ENCODE results near the gene DGUOK.

The DGUOK gene

DNA sequence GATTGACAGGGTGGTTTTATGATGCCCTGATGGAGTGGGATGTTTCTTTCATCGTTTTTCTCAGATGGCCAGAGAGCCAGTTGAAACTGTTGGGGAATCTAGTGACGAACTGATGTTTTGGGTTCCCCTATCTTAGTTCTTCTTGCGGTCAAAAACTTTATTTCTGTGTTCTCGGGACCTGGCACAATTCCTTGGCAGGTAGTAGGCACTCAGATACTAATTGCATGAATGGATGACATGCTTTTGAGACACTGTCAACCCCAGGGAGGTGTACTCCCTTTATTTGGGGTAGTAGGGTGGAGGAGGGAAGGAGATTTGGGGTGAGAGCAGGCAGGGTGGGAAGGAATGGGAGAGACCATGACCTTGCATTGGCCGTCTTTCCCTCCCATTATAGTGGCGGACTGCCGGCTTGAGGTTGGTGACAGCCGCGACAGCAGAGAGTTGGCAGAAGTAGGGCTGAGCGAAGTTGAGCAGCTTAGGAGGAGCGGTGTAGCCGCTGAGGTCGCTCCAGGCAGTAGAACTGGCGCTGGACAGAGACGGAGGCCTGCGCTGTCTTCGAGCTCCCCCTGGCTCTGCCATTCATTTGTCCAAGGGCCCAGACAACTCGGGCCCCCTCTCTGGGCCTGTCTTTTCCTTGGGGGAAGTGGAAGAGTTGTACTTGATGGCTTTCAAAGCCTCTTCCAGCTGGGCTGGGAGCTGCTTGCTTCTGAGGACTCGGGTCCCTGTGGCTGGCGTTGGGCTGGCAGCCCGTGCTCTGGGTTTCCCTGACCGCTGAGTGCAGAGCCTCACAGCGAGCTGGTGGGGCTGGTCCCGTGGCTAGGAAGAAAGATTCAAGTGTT lies 60.6 kb downstream of the DGUOK start:
- DNase-seq = peak; percentile 63
- CTCF ChIA-PET = interaction anchor here (0.6 to 3.2 kb wide), 21 partner anchors 10 to 165 kb away, joined by 3 to 50 read pairs (median 5); partner anchors contain the start of genes BOLA3 and STAMBP
- Mint-ChIP-seq H3K27me3 (peaks cover 19% of the 10 kb centered on the region), H3K4me1 (peaks cover 68% of the 10 kb centered on the region), H3K36me3 (peaks cover 58% of the 10 kb centered on the region), H3K4me3 (peak overlapping the region; percentile 77), H3K27ac (peak overlapping the region; percentile 34), H3K9me3 (peaks cover 13% of the 10 kb centered on the region)

DNA sequence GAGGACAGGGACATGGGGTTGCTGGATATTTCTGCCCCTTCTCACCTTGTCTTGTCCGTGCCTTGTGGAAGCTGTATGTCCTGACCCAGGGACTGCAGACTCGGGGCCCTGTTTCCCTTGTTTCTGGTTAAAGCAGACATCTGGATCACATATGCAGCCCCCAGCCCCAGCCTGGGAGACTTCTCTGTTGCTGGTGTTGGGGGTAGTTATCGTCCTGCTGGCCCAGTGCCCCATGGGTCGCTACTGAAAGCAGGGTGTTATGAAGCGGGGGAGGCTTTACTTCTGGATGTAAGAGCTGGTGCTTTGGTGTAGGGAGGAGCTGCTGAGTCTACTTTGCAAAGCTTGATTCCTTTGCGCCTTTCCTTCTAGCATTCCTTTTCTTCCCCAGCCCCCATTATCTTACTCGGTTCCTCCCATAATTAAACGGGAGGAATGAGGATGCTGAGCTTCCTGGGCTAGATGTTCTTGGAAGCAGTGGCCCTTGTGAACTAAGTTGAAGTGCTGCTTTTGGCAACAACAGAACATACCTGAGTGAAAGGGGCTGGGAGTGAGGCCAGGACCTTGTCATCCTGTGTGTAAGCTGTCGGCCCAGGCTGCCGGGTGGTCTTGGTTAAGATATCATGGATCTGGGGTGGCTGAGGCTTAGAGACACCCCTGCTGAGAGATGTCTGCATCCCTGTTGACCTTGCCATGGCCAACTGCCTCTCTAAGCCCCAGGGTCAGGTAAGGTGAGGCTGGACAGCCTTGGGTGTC lies 61.4 kb downstream of the DGUOK start:
- Mint-ChIP-seq H3K27me3 (peaks cover 15% of the 10 kb centered on the region), H3K9me3 (peaks cover 13% of the 10 kb centered on the region), H3K27ac (no peak overlapping the region), H3K4me3 (peak overlapping the region; percentile 77), H3K4me1 (peaks cover 67% of the 10 kb centered on the region), H3K36me3 (peaks cover 64% of the 10 kb centered on the region)
- DNase-seq = no peak
- CTCF ChIA-PET = interaction anchor here (0.6 to 3.2 kb wide), 19 partner anchors 9 to 165 kb away, joined by 3 to 50 read pairs (median 6); partner anchors contain the start of genes BOLA3 and STAMBP

DNA sequence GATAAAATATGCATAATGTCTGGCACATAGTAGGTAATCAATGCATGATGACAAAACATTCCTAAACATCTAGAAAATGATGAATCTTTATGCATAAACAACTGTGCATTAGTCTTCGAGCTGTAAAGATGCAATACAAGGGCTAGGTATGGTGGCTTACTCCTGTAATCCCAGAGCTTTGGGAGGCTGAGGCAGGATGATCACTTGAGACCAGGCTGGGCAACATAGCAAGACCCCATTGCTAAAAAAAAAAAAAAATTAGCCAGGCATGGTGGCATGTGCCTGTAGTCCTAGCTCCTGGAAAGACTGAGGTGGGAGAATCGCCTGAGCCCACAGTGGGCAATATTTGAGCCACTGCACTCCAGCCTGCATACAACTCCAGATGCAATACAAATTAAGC lies 63.3 kb downstream of the DGUOK start:
- no peak overlapping the region for H3K27ac Mint-ChIP-seq
- DNase-seq = no peak
- H3K36me3 Mint-ChIP-seq = peaks cover 72% of the 10 kb centered on the region
- peaks cover 70% of the 10 kb centered on the region for H3K4me1 Mint-ChIP-seq
- H3K27me3 Mint-ChIP-seq = peaks cover 4% of the 10 kb centered on the region
- CTCF ChIA-PET = no interaction called here
- no peak overlapping the region for H3K4me3 Mint-ChIP-seq
- peaks cover 13% of the 10 kb centered on the region for H3K9me3 Mint-ChIP-seq

DNA sequence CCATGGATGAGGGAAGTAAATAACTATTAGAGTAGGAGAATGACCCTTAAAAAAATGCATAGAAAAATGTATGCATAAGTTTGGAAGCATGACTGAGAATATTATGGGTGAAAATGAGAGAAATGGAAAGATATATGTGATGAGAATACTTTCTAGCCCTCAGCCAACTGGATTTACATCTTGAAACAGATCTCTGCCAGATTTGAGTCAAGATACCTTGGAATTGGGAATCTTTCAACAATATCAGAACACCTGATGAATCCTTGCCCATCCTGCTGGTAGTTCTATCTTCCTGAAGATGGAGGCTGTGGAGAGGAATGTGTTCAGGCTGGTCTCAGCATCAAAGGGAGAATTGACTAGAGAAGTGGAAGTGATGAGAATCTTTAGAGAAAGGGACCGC lies 63.9 kb downstream of the DGUOK start:
- Mint-ChIP-seq H3K27me3 (peaks cover 4% of the 10 kb centered on the region), H3K4me3 (no peak overlapping the region), H3K4me1 (peaks cover 70% of the 10 kb centered on the region), H3K27ac (no peak overlapping the region), H3K9me3 (peaks cover 13% of the 10 kb centered on the region), H3K36me3 (peaks cover 72% of the 10 kb centered on the region)
- no peak for DNase-seq
- CTCF ChIA-PET = no interaction called here

DNA sequence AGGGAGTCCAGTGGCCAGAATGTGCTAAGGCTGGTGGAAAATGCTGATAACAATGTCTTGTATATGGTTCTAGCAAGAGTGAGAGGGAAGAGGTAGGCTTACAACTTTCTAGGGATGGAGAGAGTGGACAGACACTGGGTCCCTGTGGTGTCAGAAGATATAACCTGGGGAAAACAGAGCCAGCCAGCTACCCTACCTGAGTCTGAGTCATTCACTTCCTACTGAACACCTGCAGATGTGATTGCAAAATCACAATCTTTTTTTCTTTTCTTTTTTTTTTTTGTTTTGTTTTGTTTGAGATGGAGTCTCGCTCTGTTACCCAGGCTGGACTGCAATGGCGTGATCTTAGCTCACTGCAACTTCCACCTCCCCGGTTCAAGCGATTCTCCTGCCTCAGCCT lies 65.4 kb downstream of the DGUOK start:
- no peak overlapping the region for H3K4me3 Mint-ChIP-seq
- CTCF ChIA-PET = no interaction called here
- no peak for DNase-seq
- peaks cover 63% of the 10 kb centered on the region for H3K4me1 Mint-ChIP-seq
- no peak overlapping the region for H3K27ac Mint-ChIP-seq
- peaks cover 62% of the 10 kb centered on the region for H3K36me3 Mint-ChIP-seq
- peaks cover 13% of the 10 kb centered on the region for H3K9me3 Mint-ChIP-seq
- no peaks in the 10 kb centered on the region for H3K27me3 Mint-ChIP-seq

DNA sequence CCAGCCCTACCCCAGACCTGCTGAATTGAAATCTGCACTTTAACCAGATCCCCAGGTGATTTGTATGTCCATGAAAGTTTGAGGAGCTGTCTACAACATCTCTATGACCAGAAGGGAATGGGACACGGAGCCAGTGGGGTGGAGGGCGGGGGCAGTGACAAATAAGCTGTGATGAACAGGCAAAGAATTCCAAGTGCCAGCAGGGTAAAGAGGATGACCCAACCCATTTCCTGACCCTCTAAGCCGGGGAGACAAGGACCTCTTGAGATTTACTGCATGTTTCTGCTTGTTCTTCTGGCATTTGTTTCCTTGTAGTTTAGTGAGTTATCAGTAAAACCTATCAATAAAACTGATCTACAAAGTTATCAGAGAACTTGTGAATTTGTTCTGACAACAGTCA lies 66.7 kb downstream of the DGUOK start:
- no peak for DNase-seq
- CTCF ChIA-PET = interaction anchor here (1.2 to 2.6 kb wide), 2 partner anchors 167 to 169 kb away, joined by 5 to 6 read pairs; no protein-coding TSS in a partner anchor
- H3K27ac Mint-ChIP-seq = no peak overlapping the region
- H3K4me1 Mint-ChIP-seq = peaks cover 63% of the 10 kb centered on the region
- peaks cover 48% of the 10 kb centered on the region for H3K36me3 Mint-ChIP-seq
- H3K9me3 Mint-ChIP-seq = peaks cover 13% of the 10 kb centered on the region
- no peak overlapping the region for H3K4me3 Mint-ChIP-seq
- H3K27me3 Mint-ChIP-seq = no peaks in the 10 kb centered on the region

DNA sequence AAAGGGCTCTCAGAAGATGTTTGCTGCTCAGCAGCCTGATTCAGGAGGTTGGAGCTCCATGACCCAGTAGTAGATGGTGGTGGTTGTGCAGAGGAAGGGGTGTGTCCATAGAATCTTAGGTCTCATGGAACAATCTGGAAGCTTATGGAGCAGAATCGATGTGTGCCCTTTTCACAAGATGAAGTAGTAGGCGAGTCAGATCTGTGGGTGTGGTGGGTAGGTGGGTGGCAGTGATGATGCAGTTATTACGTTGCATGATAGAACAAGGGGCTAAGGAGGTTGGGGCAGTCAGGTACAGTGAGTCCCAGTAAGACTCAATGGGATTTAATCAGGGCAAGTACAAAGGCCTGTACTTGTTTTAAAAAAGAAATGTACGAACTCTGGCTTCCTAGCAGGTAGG lies 67.1 kb downstream of the DGUOK start:
- Mint-ChIP-seq H3K4me1 (peaks cover 63% of the 10 kb centered on the region), H3K36me3 (peaks cover 48% of the 10 kb centered on the region), H3K4me3 (no peak overlapping the region), H3K27ac (no peak overlapping the region), H3K27me3 (no peaks in the 10 kb centered on the region), H3K9me3 (peaks cover 13% of the 10 kb centered on the region)
- no peak for DNase-seq
- CTCF ChIA-PET = interaction anchor here (1.2 to 2.6 kb wide), 2 partner anchors 167 to 169 kb away, joined by 5 to 6 read pairs; no protein-coding TSS in a partner anchor

DNA sequence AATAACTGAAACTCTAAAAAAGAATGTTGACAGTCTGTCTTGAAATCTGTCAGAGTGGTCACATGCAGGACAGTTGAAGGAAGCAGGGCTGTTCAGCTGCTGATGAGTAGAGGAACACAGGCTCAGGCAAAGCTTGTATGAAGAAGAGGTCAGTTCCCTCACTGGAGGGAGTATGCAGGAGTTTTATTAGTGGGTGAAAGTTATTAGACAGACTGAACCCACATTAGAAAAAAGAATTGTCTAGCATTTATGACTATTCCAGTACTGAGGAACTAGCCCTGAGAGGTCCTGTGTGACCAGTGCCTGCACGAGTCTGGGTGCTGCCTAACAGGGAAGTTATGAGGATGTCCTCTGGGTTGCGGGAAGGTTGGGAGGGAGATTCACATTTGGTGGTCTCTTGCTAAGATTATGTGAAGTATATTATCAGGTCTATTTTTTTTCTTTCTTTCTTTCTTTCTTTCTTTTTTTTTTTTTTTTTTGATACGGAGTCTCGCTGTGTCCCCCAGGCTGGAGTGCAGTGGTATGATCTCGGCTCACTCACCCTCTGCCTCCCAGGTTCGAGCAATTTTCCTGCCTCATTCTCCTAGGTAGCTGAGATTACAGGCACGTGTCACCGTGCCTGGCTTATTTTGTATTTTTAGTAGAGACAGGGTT lies 67.6 kb downstream of the DGUOK start:
- peaks cover 43% of the 10 kb centered on the region for H3K36me3 Mint-ChIP-seq
- no peak overlapping the region for H3K4me3 Mint-ChIP-seq
- H3K9me3 Mint-ChIP-seq = peaks cover 13% of the 10 kb centered on the region
- CTCF ChIA-PET = interaction anchor here (1.2 to 2.6 kb wide), 3 partner anchors 167 to 169 kb away, joined by 5 to 8 read pairs (median 6); no protein-coding TSS in a partner anchor
- no peak for DNase-seq
- H3K27me3 Mint-ChIP-seq = no peaks in the 10 kb centered on the region
- no peak overlapping the region for H3K27ac Mint-ChIP-seq
- peaks cover 61% of the 10 kb centered on the region for H3K4me1 Mint-ChIP-seq

DNA sequence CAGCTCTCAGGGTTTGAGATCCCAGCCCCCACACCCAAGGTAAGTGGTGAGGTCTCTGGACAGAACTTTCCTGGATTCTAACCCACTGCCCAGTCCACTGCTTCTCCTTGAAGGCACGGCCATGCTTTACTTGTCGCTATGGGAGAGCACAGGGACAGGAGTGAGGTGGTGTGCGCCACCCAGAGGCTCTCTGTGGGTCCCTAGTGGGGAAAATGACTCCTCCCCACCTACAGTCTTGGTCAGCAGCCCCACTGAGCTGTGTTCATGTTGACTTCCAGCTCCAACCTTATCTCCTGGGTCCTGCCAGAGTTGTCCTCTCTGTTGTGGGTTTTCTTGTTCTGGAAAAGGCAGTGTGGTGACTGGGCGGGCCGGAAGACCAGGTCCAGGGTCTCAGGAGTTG lies 69.1 kb downstream of the DGUOK start:
- Mint-ChIP-seq H3K27ac (no peak overlapping the region), H3K4me3 (no peak overlapping the region), H3K36me3 (peaks cover 28% of the 10 kb centered on the region), H3K4me1 (peaks cover 52% of the 10 kb centered on the region), H3K27me3 (peaks cover under 1% of the 10 kb centered on the region), H3K9me3 (peaks cover 5% of the 10 kb centered on the region)
- DNase-seq = no peak
- CTCF ChIA-PET = interaction anchor here (0.9 to 2.2 kb wide), 6 partner anchors 9 to 169 kb away, joined by 3 to 8 read pairs (median 4); no protein-coding TSS in a partner anchor

DNA sequence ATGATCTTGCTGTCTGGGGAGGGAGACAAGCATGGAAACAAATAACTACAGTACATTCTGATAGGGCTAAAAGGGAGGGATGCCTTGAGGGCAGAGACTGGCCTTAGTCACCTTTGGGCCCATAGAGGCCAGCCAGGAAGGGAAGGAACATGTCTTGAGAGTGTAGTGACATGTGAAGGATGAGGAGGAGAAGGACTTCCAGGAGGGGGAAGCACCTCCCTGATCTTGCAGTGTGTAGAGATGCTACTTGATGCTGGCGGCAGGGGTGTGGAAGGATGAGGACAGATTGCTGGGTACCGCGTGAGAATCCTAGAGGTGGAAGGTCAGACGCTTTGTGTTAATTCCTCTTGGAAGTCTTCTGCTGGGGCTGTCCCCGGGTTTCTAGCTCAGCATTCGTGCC lies 71.1 kb downstream of the DGUOK start:
- Mint-ChIP-seq H3K4me1 (peaks cover 61% of the 10 kb centered on the region), H3K9me3 (no peaks in the 10 kb centered on the region), H3K27me3 (peaks cover 11% of the 10 kb centered on the region), H3K4me3 (no peak overlapping the region), H3K36me3 (peaks cover 15% of the 10 kb centered on the region), H3K27ac (no peak overlapping the region)
- DNase-seq = no peak
- CTCF ChIA-PET = interaction anchor here (0.6 to 2.0 kb wide), 2 partner anchors 10 to 172 kb away, joined by 3 to 8 read pairs; no protein-coding TSS in a partner anchor

DNA sequence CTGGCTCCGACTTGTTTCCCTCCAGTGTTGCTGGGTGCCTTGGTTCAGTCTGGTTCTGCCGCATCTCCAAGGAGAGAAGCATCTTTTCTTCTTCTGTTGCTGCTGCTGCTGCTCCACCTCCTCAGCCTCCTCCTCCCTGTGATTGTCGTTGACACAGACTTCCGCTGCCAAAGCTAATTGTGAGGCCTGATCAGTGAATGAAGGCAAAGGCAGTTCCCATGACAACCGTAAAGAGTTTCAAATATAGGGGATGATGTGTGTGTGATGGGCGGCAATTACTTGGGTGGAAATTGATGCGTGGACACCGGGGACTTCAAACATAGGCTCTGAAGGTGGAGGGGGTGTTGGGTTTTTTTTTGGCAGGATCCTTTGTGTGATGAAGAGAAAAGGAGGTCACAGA lies 71.8 kb downstream of the DGUOK start:
- peak; percentile 42 for DNase-seq
- no peak overlapping the region for H3K4me3 Mint-ChIP-seq
- H3K9me3 Mint-ChIP-seq = no peaks in the 10 kb centered on the region
- H3K27me3 Mint-ChIP-seq = peaks cover 13% of the 10 kb centered on the region
- peaks cover 13% of the 10 kb centered on the region for H3K36me3 Mint-ChIP-seq
- H3K27ac Mint-ChIP-seq = peak overlapping the region; percentile 26
- CTCF ChIA-PET = interaction anchor here (2.0 kb wide), 1 partner anchor 11 kb away, joined by 8 read pairs; no protein-coding TSS in a partner anchor
- peaks cover 60% of the 10 kb centered on the region for H3K4me1 Mint-ChIP-seq

DNA sequence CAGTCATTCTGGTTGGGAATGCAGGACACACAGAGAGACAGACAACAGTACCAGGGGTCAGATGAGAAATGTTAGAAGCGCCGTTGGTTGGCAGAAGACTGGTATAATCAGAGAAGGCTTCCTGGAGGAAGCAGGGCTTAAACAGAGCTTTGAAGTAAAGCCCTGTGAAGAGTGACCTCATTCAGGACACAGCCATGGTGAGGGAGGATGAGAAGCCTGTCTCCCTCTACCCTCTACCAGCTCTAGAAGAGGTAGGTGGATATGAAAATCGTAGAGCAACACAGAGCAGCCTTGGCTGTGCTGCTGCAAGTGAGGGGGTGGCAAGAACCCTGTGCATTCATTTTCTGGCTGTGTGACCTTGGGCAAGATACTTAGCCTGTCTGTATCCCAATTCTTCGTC lies 72.3 kb downstream of the DGUOK start:
- peaks cover 13% of the 10 kb centered on the region for H3K27me3 Mint-ChIP-seq
- H3K36me3 Mint-ChIP-seq = peaks cover 9% of the 10 kb centered on the region
- H3K4me1 Mint-ChIP-seq = peaks cover 60% of the 10 kb centered on the region
- no peak overlapping the region for H3K4me3 Mint-ChIP-seq
- no peak for DNase-seq
- H3K9me3 Mint-ChIP-seq = no peaks in the 10 kb centered on the region
- CTCF ChIA-PET = no interaction called here
- H3K27ac Mint-ChIP-seq = no peak overlapping the region

DNA sequence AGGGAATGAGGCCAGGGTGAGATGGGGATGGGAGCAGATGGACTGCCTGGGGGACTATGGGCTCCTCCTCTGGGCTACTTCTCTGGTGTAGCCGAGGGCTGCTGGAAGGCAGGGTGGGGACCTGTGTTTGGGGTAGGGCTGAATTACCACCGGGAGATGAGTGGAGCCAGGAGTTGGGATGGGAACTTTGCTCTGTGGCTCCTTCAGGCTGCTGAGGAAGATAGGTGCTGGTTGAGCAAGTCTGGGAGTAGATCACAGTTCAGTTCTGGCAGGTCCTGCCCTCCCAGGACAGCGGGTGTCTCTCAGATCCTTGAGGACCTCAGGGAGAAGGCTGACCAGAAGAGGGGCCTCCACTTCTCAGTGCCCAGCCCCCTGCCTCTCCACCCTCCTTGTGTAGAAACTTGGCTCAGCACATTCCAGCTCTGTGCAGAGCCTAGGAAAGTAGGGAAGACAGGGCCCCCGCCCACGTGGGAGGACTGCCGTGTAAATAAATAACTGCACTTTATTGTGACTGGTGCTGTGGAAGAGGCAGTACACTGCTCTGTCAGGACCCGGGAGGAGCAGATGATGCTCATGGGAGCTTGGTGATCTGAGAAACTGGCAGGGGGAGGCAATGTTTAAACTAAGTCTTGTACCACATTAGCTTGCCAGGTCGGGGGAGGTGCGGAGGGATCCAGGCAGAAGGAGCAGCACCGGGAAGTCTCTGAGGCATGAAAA lies 73.4 kb downstream of the DGUOK start:
- Mint-ChIP-seq H3K27ac (no peak overlapping the region), H3K4me3 (no peak overlapping the region), H3K4me1 (peaks cover 60% of the 10 kb centered on the region), H3K36me3 (peaks cover 8% of the 10 kb centered on the region), H3K27me3 (peaks cover 13% of the 10 kb centered on the region), H3K9me3 (no peaks in the 10 kb centered on the region)
- CTCF ChIA-PET = interaction anchor here (1.2 to 2.1 kb wide), 3 partner anchors 12 to 172 kb away, joined by 6 to 13 read pairs (median 7); partner anchors contain the start of gene STAMBP
- DNase-seq = no peak

Data from activated naive CD4-positive, alpha-beta T cell treated with anti-CD3 and anti-CD28 coated beads, Interleukin-2, amount 10 ng/mL, durations not matched to agents 7 days and 5 days (primary cell).